OCI-LY3 (cell line): ENCODE data around the gene EFNA4.
"Not testable (repeated sequence)": the region's sequence is repeated elsewhere in the genome, so short reads cannot be mapped to it uniquely, and the experiment has no call there.

Source experiments
- EZH2phosphoT487 ChIP-seq: fragments of 200-600 bp; shearing (Covaris generic); IDR thresholded peaks from 2 replicates; pipeline ENCODE4 v1.6.1; 2018; ENCODE audit warnings: antibody characterized with exemption, mixed run types, low read depth
- TF ChIP-seq, protein P1 (sequence below): fragments of 200-600, 300-600 bp; sonication (generic); IDR thresholded peaks from 2 replicates; pipeline ENCODE4 v1.5.1; 2014; ENCODE audit warnings: antibody characterized with exemption, low read length, low read depth

DNA sequence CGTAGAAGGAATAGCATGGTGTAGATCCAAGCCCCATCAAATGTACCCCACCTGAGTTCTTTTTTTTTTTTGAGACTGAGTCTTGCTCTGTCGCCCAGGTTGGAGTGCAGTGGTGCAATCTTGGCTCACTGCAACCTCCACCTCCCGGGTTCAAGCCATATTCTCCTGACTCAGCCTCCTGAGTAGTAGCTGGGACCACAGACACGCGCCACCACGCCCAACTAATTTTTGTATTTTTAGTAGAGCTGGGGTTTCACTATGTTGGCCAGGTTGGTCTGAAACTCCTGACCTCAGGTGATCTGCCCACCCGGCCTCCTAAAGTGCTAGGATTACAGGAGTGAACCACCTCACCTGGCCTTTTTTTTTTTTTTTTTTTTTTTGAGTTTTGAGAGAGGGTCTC is 54.5 kb downstream of the EFNA4 start:
- TF ChIP-seq, protein P1, sequence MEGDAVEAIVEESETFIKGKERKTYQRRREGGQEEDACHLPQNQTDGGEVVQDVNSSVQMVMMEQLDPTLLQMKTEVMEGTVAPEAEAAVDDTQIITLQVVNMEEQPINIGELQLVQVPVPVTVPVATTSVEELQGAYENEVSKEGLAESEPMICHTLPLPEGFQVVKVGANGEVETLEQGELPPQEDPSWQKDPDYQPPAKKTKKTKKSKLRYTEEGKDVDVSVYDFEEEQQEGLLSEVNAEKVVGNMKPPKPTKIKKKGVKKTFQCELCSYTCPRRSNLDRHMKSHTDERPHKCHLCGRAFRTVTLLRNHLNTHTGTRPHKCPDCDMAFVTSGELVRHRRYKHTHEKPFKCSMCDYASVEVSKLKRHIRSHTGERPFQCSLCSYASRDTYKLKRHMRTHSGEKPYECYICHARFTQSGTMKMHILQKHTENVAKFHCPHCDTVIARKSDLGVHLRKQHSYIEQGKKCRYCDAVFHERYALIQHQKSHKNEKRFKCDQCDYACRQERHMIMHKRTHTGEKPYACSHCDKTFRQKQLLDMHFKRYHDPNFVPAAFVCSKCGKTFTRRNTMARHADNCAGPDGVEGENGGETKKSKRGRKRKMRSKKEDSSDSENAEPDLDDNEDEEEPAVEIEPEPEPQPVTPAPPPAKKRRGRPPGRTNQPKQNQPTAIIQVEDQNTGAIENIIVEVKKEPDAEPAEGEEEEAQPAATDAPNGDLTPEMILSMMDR: not testable (repeated sequence)
- not testable (repeated sequence) for TF ChIP-seq EZH2phosphoT487
